ENCODE data around the gene CAMSAP1.

- TF ChIP-seq CTCF (IDR thresholded peaks at IDR 0.05), result no peak
- TF ChIP-seq POLR2A (IDR thresholded peaks at IDR 0.05), result no peak
Measured at GRCh38 chr9:135908093-135908753, 877 bp upstream of the CAMSAP1 start.
